GM21619 (cell line): ENCODE results near the gene GATC.

Experiments
- ATAC-seq: cut with Tn5 transposase; IDR thresholded peaks from one replicate; pipeline ENCODE4 v1.9.1; 2021; ENCODE audit not compliant: unreplicated experiment

The GATC gene

GRCh38 chr12:120495731-120496412 lies 49.6 kb downstream of the GATC start, which contains the start of gene DYNLL1:
DYNLL1 (plus strand) TSS chr12:120496113; CDS start chr12:120496422, 309 bp downstream.
- ATAC-seq: peak; percentile 91

DNA sequence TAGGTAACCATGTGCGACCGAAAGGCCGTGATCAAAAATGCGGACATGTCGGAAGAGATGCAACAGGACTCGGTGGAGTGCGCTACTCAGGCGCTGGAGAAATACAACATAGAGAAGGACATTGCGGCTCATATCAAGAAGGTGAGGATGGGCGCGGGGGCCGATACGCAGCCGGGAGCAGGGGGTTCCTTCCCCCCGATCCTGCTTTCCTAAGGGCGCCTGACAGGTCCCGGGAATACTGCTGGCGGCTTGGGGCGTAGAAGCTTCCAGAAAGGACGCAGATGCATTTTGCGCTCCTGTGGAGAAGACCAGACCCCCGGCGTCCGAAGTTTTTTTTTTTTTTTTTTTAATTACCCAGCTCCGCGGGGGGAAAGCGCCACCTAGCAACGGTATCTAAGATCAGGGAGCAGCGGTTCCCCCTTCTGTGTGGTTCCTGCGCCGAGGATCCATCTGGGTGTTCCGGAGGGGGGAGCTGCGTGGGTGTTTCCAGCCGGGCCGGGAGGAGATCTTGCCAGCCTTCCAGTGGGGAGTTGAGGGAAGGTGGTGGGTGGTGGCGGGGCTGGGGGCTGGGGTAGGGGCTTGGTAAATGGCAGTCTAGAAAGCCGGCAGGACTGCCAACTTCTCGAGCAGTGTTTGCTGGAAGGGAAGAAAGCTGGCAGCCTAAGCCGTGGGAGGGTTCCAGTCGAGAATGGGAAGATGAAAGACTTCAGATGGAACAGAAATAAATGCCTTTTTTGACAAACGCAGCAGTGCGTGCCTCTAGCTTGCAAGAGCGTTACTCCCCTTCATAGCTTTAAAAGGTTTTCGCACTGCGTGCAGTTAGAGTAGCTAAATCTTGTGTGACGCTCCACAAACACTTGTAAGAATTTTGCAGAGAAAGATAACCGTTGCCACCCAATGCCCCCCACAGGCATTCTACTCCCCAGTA lies 50.4 kb downstream of the GATC start:
- no peak for ATAC-seq

GRCh38 chr12:120497524-120498150 lies 51.4 kb downstream of the GATC start:
- ATAC-seq: no peak

DNA sequence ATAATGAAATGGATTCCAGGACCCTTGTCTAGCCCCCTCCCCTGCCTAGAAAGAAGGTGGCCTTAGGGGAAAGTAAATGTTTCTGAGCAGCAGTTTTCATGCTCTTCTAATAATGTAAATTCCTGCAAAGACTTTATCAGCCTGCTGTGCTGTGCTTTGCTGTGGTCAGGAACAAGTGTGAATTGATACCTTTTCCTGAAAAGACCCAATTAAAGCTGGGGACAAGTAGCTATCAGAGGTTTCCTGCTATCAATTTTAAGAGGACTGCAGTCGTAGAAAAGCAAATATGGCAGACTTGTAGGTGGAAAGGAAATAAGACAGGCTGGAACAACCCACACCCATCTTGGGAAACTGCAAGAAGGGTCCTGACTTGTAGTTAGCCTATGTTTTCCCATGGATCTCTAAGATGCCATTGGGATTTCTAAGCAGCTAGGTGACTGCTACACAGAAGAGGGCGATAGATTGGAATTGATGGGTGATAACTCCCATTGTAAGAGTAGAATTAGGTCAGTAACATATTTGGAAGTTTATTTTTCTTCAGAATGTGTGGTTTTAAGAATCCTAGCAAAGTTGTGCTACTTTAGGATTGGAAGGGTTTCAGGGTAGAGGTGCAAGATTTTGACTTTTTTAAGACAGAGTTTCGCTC lies 52.7 kb downstream of the GATC start:
- no peak for ATAC-seq

DNA sequence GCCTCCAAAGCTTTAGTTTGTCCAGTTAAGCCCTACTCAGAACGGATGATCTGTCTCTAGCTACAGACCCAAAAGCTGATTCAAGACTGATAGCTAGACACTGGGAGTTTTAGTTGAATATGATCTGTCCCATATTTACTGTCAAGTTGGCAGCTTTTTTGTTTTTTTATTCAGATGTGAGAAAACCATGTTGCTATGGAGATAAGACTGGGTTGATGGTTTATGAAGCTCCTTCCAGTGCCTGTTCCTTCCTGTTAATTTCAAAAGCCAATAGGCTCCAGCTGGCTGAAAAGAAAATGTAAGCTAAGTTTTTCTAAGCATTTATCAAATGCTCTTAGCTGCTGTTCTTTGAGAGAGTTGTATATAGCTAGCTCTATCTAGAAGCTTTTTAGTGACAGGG lies 54.3 kb downstream of the GATC start:
- ATAC-seq: no peak

GRCh38 chr12:120504587-120504986 lies 58.3 kb downstream of the GATC start:
- no peak for ATAC-seq

DNA sequence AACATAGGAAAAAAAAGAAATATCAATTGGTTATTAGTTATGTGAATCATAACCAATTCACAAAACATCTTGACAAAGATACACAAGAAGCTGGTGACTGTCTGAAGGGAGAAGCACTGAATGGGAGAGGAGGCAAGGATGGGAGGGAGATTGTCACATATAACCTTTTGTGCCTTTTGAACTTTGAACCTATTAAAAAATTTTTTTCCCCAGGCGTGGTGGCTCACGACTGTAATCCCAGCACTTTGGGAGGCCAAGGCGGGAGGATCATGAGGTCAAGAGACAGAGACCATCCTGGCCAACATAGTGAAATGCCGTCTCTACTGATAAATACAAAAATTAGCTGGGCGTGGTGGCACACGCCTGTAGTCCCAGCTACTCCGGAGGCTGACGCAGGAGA lies 62.3 kb downstream of the GATC start:
- no peak for ATAC-seq
